GM23338 (cell line): Measurements from ENCODE around the gene CACNA1C. TPM values are rescaled to one million over a fixed set of nuclear protein-coding genes. Genes with fewer than 3 reads are reported as not detected.

Source experiments
- ATAC-seq: fragments of 200-7000 bp; cut with Tn5 transposase; 3 replicates; pipeline ENCODE4 v1.9.1; 2020
- DNase-seq: peaks from one replicate; pipeline ENCODE4 v3.0.0-alpha.2; 2015; ENCODE audit warnings: low spot score
- H2AFZ ChIP-seq: fragments of 200-600 bp; sonication (generic); 2 replicates; pipeline ENCODE4 v1.8.0; 2016; ENCODE audit warnings: antibody characterized with exemption, mild to moderate bottlenecking, moderate library complexity
- H3F3A ChIP-seq: fragments of 200-600 bp; sonication (generic); replicated peaks from 2 replicates; pipeline ENCODE4 v1.8.0; 2017; ENCODE audit warnings: antibody characterized with exemption, mixed run types, low read depth
- H3K27ac ChIP-seq: fragments of 200-600 bp; sonication (generic); 2 replicates; pipeline ENCODE4 v1.6.1; 2016; ENCODE audit warnings: low read depth
- H3K27me3 ChIP-seq: fragments of 200-600 bp; sonication (generic); 2 replicates; pipeline ENCODE4 v1.8.0; 2016; ENCODE audit warnings: mild to moderate bottlenecking, mixed run types, moderate library complexity; ENCODE audit not compliant: insufficient read depth
- H3K36me3 ChIP-seq: fragments of 200-600 bp; sonication (generic); 2 replicates; pipeline ENCODE4 v1.8.0; 2016; ENCODE audit warnings: mild to moderate bottlenecking; ENCODE audit not compliant: insufficient read depth
- H3K4me1 ChIP-seq: fragments of 200-600 bp; sonication (generic); 2 replicates; pipeline ENCODE4 v1.8.0; 2016; ENCODE audit warnings: mild to moderate bottlenecking, moderate library complexity; ENCODE audit not compliant: insufficient read depth
- H3K4me2 ChIP-seq: fragments of 200-600 bp; sonication (generic); 2 replicates; pipeline ENCODE4 v1.7.1; 2017; ENCODE audit warnings: mixed run types
- H3K4me3 ChIP-seq: fragments of 200-600 bp; sonication (generic); 2 replicates; pipeline ENCODE4 v1.6.1; 2016; ENCODE audit warnings: mixed run types
- H3K79me2 ChIP-seq: fragments of 200-600 bp; sonication (generic); replicated peaks from 2 replicates; pipeline ENCODE4 v1.8.0; 2017; ENCODE audit warnings: mild to moderate bottlenecking; ENCODE audit not compliant: insufficient read depth
- H3K9me2 ChIP-seq: fragments of 200-600 bp; sonication (generic); 2 replicates; pipeline ENCODE4 v1.8.0; 2017; ENCODE audit not compliant: insufficient read depth
- H4K20me1 ChIP-seq: fragments of 200-600 bp; sonication (generic); replicated peaks from 2 replicates; pipeline ENCODE4 v1.8.0; 2017; ENCODE audit warnings: mild to moderate bottlenecking; ENCODE audit not compliant: insufficient read depth
- H3K27ac Mint-ChIP-seq: 2 replicates; pipeline ENCODE4 v1.8.0; 2020; ENCODE audit warnings: inconsistent platforms, mild to moderate bottlenecking, moderate library complexity, mixed read lengths
- H3K27me3 Mint-ChIP-seq: 3 replicates; pipeline ENCODE4 v1.8.0; 2022; ENCODE audit warnings: low read depth, mild to moderate bottlenecking, moderate library complexity, mixed read lengths, inconsistent platforms; ENCODE audit not compliant: insufficient read depth, poor library complexity
- H3K36me3 Mint-ChIP-seq: 3 replicates; pipeline ENCODE4 v1.8.0; 2021; ENCODE audit warnings: low read depth, mild to moderate bottlenecking, inconsistent platforms, moderate library complexity, mixed read lengths
- H3K4me1 Mint-ChIP-seq: 3 replicates; pipeline ENCODE4 v1.8.0; 2020; ENCODE audit warnings: mild to moderate bottlenecking, inconsistent platforms, mixed read lengths
- H3K4me3 Mint-ChIP-seq: 3 replicates; pipeline ENCODE4 v1.8.0; 2021; ENCODE audit warnings: moderate library complexity, mild to moderate bottlenecking, inconsistent platforms, mixed read lengths
- H3K9me3 Mint-ChIP-seq: 3 replicates; pipeline ENCODE4 v1.8.0; 2020; ENCODE audit warnings: moderate library complexity, mild to moderate bottlenecking, inconsistent platforms, mixed read lengths
- CREB1 ChIP-seq: fragments of 250-450 bp; sonication (Bioruptor Pico); IDR thresholded peaks from 2 replicates; pipeline ENCODE4 v1.5.0; 2020; ENCODE audit warnings: low read depth, mild to moderate bottlenecking, moderate library complexity
- CTCF ChIP-seq, 2 experiments: fragments of 200-600 bp in 1 of 2; sonication (generic) in 1 of 2; conservative IDR thresholded peaks; 2 replicates each; pipeline versions ENCODE4 v1.5.1 to v1.6.1; 2016 to 2017; ENCODE audit warnings: antibody characterized with exemption in 2 of 2, low read depth in 2 of 2, mild to moderate bottlenecking in 2 of 2, moderate library complexity in 1 of 2
- EZH2 ChIP-seq: fragments of 200-600 bp; sonication (generic); IDR thresholded peaks from one replicate; pipeline ENCODE4 v1.8.0; 2017; ENCODE audit warnings: antibody characterized with exemption, mild to moderate bottlenecking, low read depth; ENCODE audit not compliant: unreplicated experiment
- EZH2phosphoT487 ChIP-seq: fragments of 200-600 bp; sonication (generic); IDR thresholded peaks from one replicate; pipeline ENCODE4 v1.8.1; 2018; ENCODE audit warnings: antibody characterized with exemption; ENCODE audit not compliant: unreplicated experiment
- JUNB ChIP-seq: IDR thresholded peaks from one replicate; pipeline ENCODE4 v1.6.1; 2016; ENCODE audit warnings: antibody characterized with exemption; ENCODE audit not compliant: unreplicated experiment
- POLR2AphosphoS5 ChIP-seq: IDR thresholded peaks from 2 replicates; pipeline ENCODE4 v1.6.1; 2016; ENCODE audit warnings: antibody characterized with exemption, low read depth
- STAT1 ChIP-seq: IDR thresholded peaks from one replicate; pipeline ENCODE4 v1.6.1; 2016; ENCODE audit warnings: antibody characterized with exemption; ENCODE audit not compliant: unreplicated experiment
- ZNF114 ChIP-seq: fragments of 250-450 bp; sonication (Bioruptor Pico); IDR thresholded peaks from 2 replicates; pipeline ENCODE4 v1.5.0; 2020; ENCODE audit warnings: mild to moderate bottlenecking, moderate library complexity
- ZNF331 ChIP-seq: fragments of 250-450 bp; sonication (Bioruptor Pico); IDR thresholded peaks from 2 replicates; pipeline ENCODE4 v1.5.0; 2020; ENCODE audit warnings: low read depth, mild to moderate bottlenecking, moderate library complexity
- ZNF462 ChIP-seq: fragments of 250-450 bp; sonication (Bioruptor Pico); IDR thresholded peaks from 2 replicates; pipeline ENCODE4 v1.5.0; 2020; ENCODE audit warnings: mild to moderate bottlenecking, moderate library complexity
- polyA plus RNA-seq: library from polyadenylated mRNA; unstranded; fragments of >200 nt; fragmentation: Nextera tagmentation; extraction: Ambion mirVana; gene quantifications from 2 replicates; pipeline ENCODE4 v1.2.1, GENCODE V29; 2016
- total RNA-seq: library from RNA; depleted of rRNA; stranded (reverse); fragments of >200 nt; shearing (Covaris generic); gene quantifications from 2 replicates; pipeline ENCODE4 v1.2.3, GENCODE V29; 2014

The CACNA1C gene
- total and polyA plus RNA-seq, 2 experiments from 2014 or later: 0.78 to 2.1 TPM

- H3K27ac ChIP-seq: no peak overlapping the region
- H3K27ac Mint-ChIP-seq: no peak overlapping the region
Observed at GRCh38 chr12:2212537-2212936, 159.8 kb downstream of the CACNA1C start.

More at GRCh38 chr12:2212537-2212936, 159.8 kb downstream of the CACNA1C start:
- DNase-seq (no peak), ATAC-seq (no peak)
- H3K27me3 Mint-ChIP-seq: peaks cover 4% of the 10 kb centered on the region
- no peak overlapping the region for H3K4me3 Mint-ChIP-seq
- peaks cover 13% of the 10 kb centered on the region for H3K4me1 Mint-ChIP-seq
- Histone ChIP-seq H3K36me3 (no peaks in the 10 kb centered on the region), H3K27me3 (no peaks in the 10 kb centered on the region), H4K20me1 (no peaks in the 10 kb centered on the region), H3F3A (no peaks in the 10 kb centered on the region), H3K79me2 (no peaks in the 10 kb centered on the region), H2AFZ (no peak overlapping the region), H3K9me2 (no peaks in the 10 kb centered on the region), H3K4me3 (no peak overlapping the region), H3K4me1 (peaks cover 9% of the 10 kb centered on the region; the same call in 1 of the 2 replicates), H3K4me2 (no peak overlapping the region)
- H3K36me3 Mint-ChIP-seq: no peaks in the 10 kb centered on the region
- H3K9me3 Mint-ChIP-seq: no peaks in the 10 kb centered on the region
- TF ChIP-seq JUNB: no peak
- TF ChIP-seq EZH2phosphoT487: no peak
- TF ChIP-seq STAT1: no peak
- TF ChIP-seq CTCF (conservative IDR thresholded peaks at IDR 0.05; ENCODE audit: low read depth in 2 of 2): no peak
- TF ChIP-seq CREB1 (CRISPR knock-in tag): no peak
- TF ChIP-seq EZH2: no peak
- TF ChIP-seq ZNF462: no peak
- no peak for TF ChIP-seq ZNF114
- TF ChIP-seq ZNF331 (CRISPR knock-in tag): no peak
- no peak for TF ChIP-seq POLR2AphosphoS5
